ENCODE measurements around the gene TXNDC2. TPM values are rescaled to one million over a fixed set of nuclear protein-coding genes. Genes with fewer than 3 reads are reported as not detected.
"Not testable (repeated sequence)": the region's sequence is repeated elsewhere in the genome, so short reads cannot be mapped to it uniquely, and the experiment has no call there.

Gene TXNDC2
- total RNA-seq, 1 experiment from 2014 or later: 0.12 TPM

- intact Hi-C loops (cut with micrococcal nuclease): no loop called here
- no peak overlapping the region for H3K27ac ChIP-seq (ENCODE audit: low read depth, low read length)
- no peaks in the 10 kb centered on the region for H3K79me2 ChIP-seq (ENCODE audit: insufficient read depth, low read length)
- no peaks in the 10 kb centered on the region for H3K36me3 ChIP-seq (ENCODE audit: control insufficient read depth in 1 of 2, insufficient read depth in 2 of 2, low read length in 2 of 2)
- no peaks in the 10 kb centered on the region for H3K9me2 ChIP-seq (ENCODE audit: insufficient read depth)
- ChIA-PET POLR2A (no interaction called here), CTCF (no interaction called here), RAD21 (ENCODE audit: low non-redundant PET in 1 of 2, low total read pairs in 2 of 2, uncharacterized antibody in 2 of 2, unreplicated experiment in 2 of 2) (no interaction called here)
- no TSS peak for BruUV-seq (replicated peaks)
- no peaks in the 10 kb centered on the region for H3K27me3 ChIP-seq (ENCODE audit: insufficient read depth, low read length)
- H4K20me1 ChIP-seq (ENCODE audit: insufficient read depth): no peaks in the 10 kb centered on the region
- ATAC-seq (no peak), DNase-seq (ENCODE audit: low read depth, low spot score) (no peak)
- peaks cover 18 to 42% of the 10 kb centered on the region in 2 experiments for H3K4me1 ChIP-seq (ENCODE audit: control insufficient read depth in 1 of 2, insufficient read depth in 2 of 2, low read length in 2 of 2)
- no peak overlapping the region for H3K9ac ChIP-seq (ENCODE audit: low read length)
- no peaks in the 10 kb centered on the region for H3K9me3 ChIP-seq (ENCODE audit: control insufficient read depth in 1 of 2, insufficient read depth in 1 of 2, low read depth in 1 of 2, low read length in 2 of 2)
- no peak overlapping the region for H2AFZ ChIP-seq (ENCODE audit: low read depth, low read length, poor library complexity, severe bottlenecking)
- TF ChIP-seq FOSL1 (IDR thresholded peaks at IDR 0.05; ENCODE audit: low read depth) (no peak), TCF7L2 (IDR thresholded peaks at IDR 0.05; ENCODE audit: borderline replicate concordance, extremely low read depth, insufficient read depth, insufficient read length) (no peak), CEBPB (IDR thresholded peaks at IDR 0.05; ENCODE audit: low read depth) (no peak), ZFX (IDR thresholded peaks at IDR 0.05) (no peak), POLR2AphosphoS5 (IDR thresholded peaks at IDR 0.05; ENCODE audit: low read depth, low read length) (no peak), EZH2 (IDR thresholded peaks at IDR 0.05) (no peak), ATF3 (IDR thresholded peaks at IDR 0.05) (no peak), POLR2A (IDR thresholded peaks at IDR 0.05; ENCODE audit: borderline replicate concordance, extremely low read depth, insufficient read depth, insufficient read length) (no peak), ZNF274 (IDR thresholded peaks at IDR 0.05; ENCODE audit: low read depth, low read length) (no peak), CBX3 (IDR thresholded peaks at IDR 0.05; ENCODE audit: low read depth) (no peak), ZBTB33 (IDR thresholded peaks at IDR 0.05; ENCODE audit: extremely low read depth, insufficient replicate concordance, low read length) (no peak), SIN3A (IDR thresholded peaks at IDR 0.05; ENCODE audit: low read depth) (no peak), ELF1 (IDR thresholded peaks at IDR 0.05; ENCODE audit: borderline replicate concordance, low read depth) (no peak)
- no peak overlapping the region for H3K4me3 ChIP-seq (replicated peaks in 1 of 2; ENCODE audit: low read depth in 1 of 2, low read length in 2 of 2)
- H3K4me2 ChIP-seq (ENCODE audit: low read length): peak overlapping the region; percentile 31
Measured at GRCh38 chr18:9890957-9891356, 5.2 kb downstream of the TXNDC2 start.

GRCh38 chr18:9891515-9891914 is 5.7 kb downstream of the TXNDC2 start:
- H3K9me2 ChIP-seq (ENCODE audit: insufficient read depth); H3K9me3 ChIP-seq (ENCODE audit: control insufficient read depth in 1 of 2, insufficient read depth in 1 of 2, low read depth in 1 of 2, low read length in 2 of 2); intact Hi-C loops (cut with micrococcal nuclease); H3K27ac ChIP-seq (ENCODE audit: low read depth, low read length); BruUV-seq (replicated peaks); H3K9ac ChIP-seq (ENCODE audit: low read length); H3K27me3 ChIP-seq (ENCODE audit: insufficient read depth, low read length); H4K20me1 ChIP-seq (ENCODE audit: insufficient read depth); POLR2A ChIA-PET; CTCF ChIA-PET; DNase-seq (ENCODE audit: low read depth, low spot score); RAD21 ChIA-PET (ENCODE audit: low non-redundant PET in 1 of 2, low total read pairs in 2 of 2, uncharacterized antibody in 2 of 2, unreplicated experiment in 2 of 2); H3K36me3 ChIP-seq (ENCODE audit: control insufficient read depth in 1 of 2, insufficient read depth in 2 of 2, low read length in 2 of 2); H3K4me3 ChIP-seq (replicated peaks in 1 of 2; ENCODE audit: low read depth in 1 of 2, low read length in 2 of 2); H3K79me2 ChIP-seq (ENCODE audit: insufficient read depth, low read length): not testable (repeated sequence)
- peak; percentile 53 for ATAC-seq
- Histone ChIP-seq H2AFZ (ENCODE audit: low read depth, low read length, poor library complexity, severe bottlenecking) (peak overlapping the region; percentile 87), H3K4me1 (ENCODE audit: control insufficient read depth in 1 of 2, insufficient read depth in 2 of 2, low read length in 2 of 2) (peaks cover 18 to 45% of the 10 kb centered on the region in 2 experiments), H3K4me2 (ENCODE audit: low read length) (peak overlapping the region; percentile 31)

Data from HCT116 (cell line).